K562 (cell line): ENCODE data around the gene TKTL1. TPM values are rescaled to one million over a fixed set of nuclear protein-coding genes. Genes with fewer than 3 reads are reported as not detected.

ENCODE experiments used
- CREB1 ChIP-seq, 2 experiments: sonication (generic) in 1 of 2; formaldehyde crosslinking in 1 of 2; IDR thresholded peaks; 2 replicates each; pipeline versions ENCODE4 v1.6.1 to v1.8.0; 2012 to 2022; ENCODE audit warnings: inconsistent platforms in 1 of 2, mild to moderate bottlenecking in 1 of 2, missing genetic modification reagents in 1 of 2, moderate library complexity in 1 of 2
- CTCFL ChIP-seq: IDR thresholded peaks from 2 replicates; pipeline ENCODE4 v1.6.1; 2011; ENCODE audit warnings: borderline replicate concordance, low read depth, mild to moderate bottlenecking, moderate library complexity, low read length; ENCODE audit not compliant: insufficient read depth, poor library complexity, severe bottlenecking
- DNMT1 ChIP-seq: fragments of 450-650 bp; IDR thresholded peaks from 2 replicates; pipeline ENCODE4 v1.6.1; 2016; ENCODE audit warnings: antibody characterized with exemption, mild to moderate bottlenecking
- E2F5 ChIP-seq: sonication (generic); formaldehyde crosslinking; IDR thresholded peaks from 2 replicates; pipeline ENCODE4 v1.8.0; 2022; ENCODE audit warnings: mild to moderate bottlenecking, missing genetic modification reagents
- ELF1 ChIP-seq: fragments of 200-800 bp; sonication (Bioruptor generic); IDR thresholded peaks from 2 replicates; pipeline ENCODE4 v1.6.1; 2016; ENCODE audit warnings: missing genetic modification characterization, missing compliant biosample characterization
- FOSL1 ChIP-seq: fragments of 200-800 bp; sonication (Bioruptor generic); conservative IDR thresholded peaks from 2 replicates; pipeline ENCODE4 v1.6.1; 2016; ENCODE audit warnings: missing genetic modification characterization, missing compliant biosample characterization
- FOXK2 ChIP-seq, 2 experiments: fragments of 450-650 bp; IDR thresholded peaks in 1 of 2; conservative IDR thresholded peaks in 1 of 2; 2 replicates each; pipeline ENCODE4 v1.6.1; 2016; ENCODE audit warnings: low read depth in 2 of 2, mild to moderate bottlenecking in 1 of 2
- HMGN3 ChIP-seq: IDR thresholded peaks from 2 replicates; pipeline ENCODE4 v1.6.1; 2011; ENCODE audit warnings: borderline replicate concordance, low read depth, mild to moderate bottlenecking, mixed read lengths, low read length; ENCODE audit not compliant: insufficient read length; ENCODE audit errors: extremely low read depth
- KAT8 ChIP-seq: fragments of 450-650 bp; IDR thresholded peaks from 2 replicates; pipeline ENCODE4 v1.6.1; 2016; ENCODE audit warnings: low read depth, mild to moderate bottlenecking
- MBD2 ChIP-seq: sonication (generic); IDR thresholded peaks from 2 replicates; pipeline ENCODE4 v1.6.1; 2016; ENCODE audit warnings: low read depth, borderline replicate concordance
- MTA3 ChIP-seq: fragments of 450-650 bp; formaldehyde crosslinking; IDR thresholded peaks from 2 replicates; pipeline ENCODE4 v1.6.1; 2017; ENCODE audit warnings: mild to moderate bottlenecking, borderline replicate concordance
- NBN ChIP-seq: fragments of 450-650 bp; IDR thresholded peaks from 2 replicates; pipeline ENCODE4 v1.6.1; 2016; ENCODE audit warnings: low read depth, mild to moderate bottlenecking
- POLR2A ChIP-seq: fragments of 450-650 bp; conservative IDR thresholded peaks from 2 replicates; pipeline ENCODE4 v1.6.1; 2016
- POLR2B ChIP-seq: fragments of 450-650 bp; IDR thresholded peaks from 2 replicates; pipeline ENCODE4 v1.6.1; 2018; ENCODE audit warnings: low read depth; ENCODE audit not compliant: partially characterized antibody
- POLR2G ChIP-seq: fragments of 200-400 bp; formaldehyde crosslinking; IDR thresholded peaks from 2 replicates; pipeline ENCODE4 v1.6.1; 2017; ENCODE audit warnings: low read depth, mild to moderate bottlenecking, antibody characterized with exemption, low read length, moderate library complexity
- RNF2 ChIP-seq: sonication (generic); IDR thresholded peaks from 2 replicates; pipeline ENCODE4 v1.6.1; 2016
- SIN3A ChIP-seq, 2 experiments: fragments of 150-350 bp in 1 of 2; IDR thresholded peaks; 2 replicates each; pipeline ENCODE4 v1.6.1; 2011 to 2016; ENCODE audit warnings: borderline replicate concordance in 2 of 2, low read depth in 2 of 2, low read length in 2 of 2, mild to moderate bottlenecking in 2 of 2, moderate library complexity in 2 of 2; ENCODE audit not compliant: control insufficient read depth in 1 of 2
- SMAD4 ChIP-seq: fragments of 250-450 bp; sonication (Bioruptor Pico); conservative IDR thresholded peaks from 2 replicates; pipeline ENCODE4 v1.8.0; 2021; ENCODE audit warnings: inconsistent platforms, mild to moderate bottlenecking, moderate library complexity
- SP1 ChIP-seq: sonication (generic); formaldehyde crosslinking; IDR thresholded peaks from 2 replicates; pipeline ENCODE4 v1.8.1; 2022; ENCODE audit warnings: mild to moderate bottlenecking, missing genetic modification reagents
- TAF1 ChIP-seq: IDR thresholded peaks from 2 replicates; pipeline ENCODE4 v1.6.1; 2011; ENCODE audit warnings: mild to moderate bottlenecking, low read length, moderate library complexity; ENCODE audit not compliant: insufficient read depth, control insufficient read depth, severe bottlenecking; ENCODE audit errors: extremely low read depth
- ZC3H11A ChIP-seq: IDR thresholded peaks from 2 replicates; pipeline ENCODE4 v1.6.1; 2012; ENCODE audit warnings: low read depth, low read length, improper control_type of control experiment
- ZNF143 ChIP-seq: sonication (generic); formaldehyde crosslinking; IDR thresholded peaks from 2 replicates; pipeline ENCODE4 v1.9.0; 2022; ENCODE audit warnings: mild to moderate bottlenecking, missing genetic modification reagents
- ZZZ3 ChIP-seq: fragments of 450-650 bp; IDR thresholded peaks from 2 replicates; pipeline ENCODE4 v1.6.1; 2016; ENCODE audit warnings: antibody characterized with exemption, mild to moderate bottlenecking, moderate library complexity
- polyA plus RNA-seq, 8 experiments: library from polyadenylated mRNA; depleted of rRNA in 4 of 8; stranded (reverse) in 5 of 8; unstranded in 3 of 8; fragments of >200 nt; fragmentation: Nextera tagmentation in 2 of 8; fragmentation: Illumina TruSeq in 1 of 8; extraction: Ambion mirVana in 2 of 8; extraction: Trizol in 1 of 8; gene quantifications; 2 replicates each; pipeline versions ENCODE4 v1.2.1 to v1.2.3, GENCODE V29; 2011 to 2014; ENCODE audit warnings: inconsistent platforms in 1 of 8, missing spikeins in 1 of 8
- total RNA-seq, 7 experiments: library from RNA; depleted of rRNA in 6 of 7; stranded (reverse); fragments of >200 nt in 6 of 7; fragmentation: Illumina TruSeq in 2 of 7; extraction: Trizol in 2 of 7; gene quantifications; 2 replicates each; pipeline versions ENCODE4 v1.2.1 to v1.2.3, GENCODE V29; 2011 to 2021; ENCODE audit warnings: low replicate concordance in 1 of 7
- TF ChIP-seq, protein P1 (sequence below): sonication (generic); formaldehyde crosslinking; IDR thresholded peaks from 2 replicates; pipeline ENCODE4 v1.8.0; 2023; ENCODE audit warnings: mild to moderate bottlenecking, missing genetic modification reagents

The TKTL1 gene
- total and polyA plus RNA-seq, 9 of the 15 experiments (the other 6 are each of a cell fraction or from before 2014, with no cell fraction given), result 0.18 to 0.71 (median 0.38) TPM

DNA sequence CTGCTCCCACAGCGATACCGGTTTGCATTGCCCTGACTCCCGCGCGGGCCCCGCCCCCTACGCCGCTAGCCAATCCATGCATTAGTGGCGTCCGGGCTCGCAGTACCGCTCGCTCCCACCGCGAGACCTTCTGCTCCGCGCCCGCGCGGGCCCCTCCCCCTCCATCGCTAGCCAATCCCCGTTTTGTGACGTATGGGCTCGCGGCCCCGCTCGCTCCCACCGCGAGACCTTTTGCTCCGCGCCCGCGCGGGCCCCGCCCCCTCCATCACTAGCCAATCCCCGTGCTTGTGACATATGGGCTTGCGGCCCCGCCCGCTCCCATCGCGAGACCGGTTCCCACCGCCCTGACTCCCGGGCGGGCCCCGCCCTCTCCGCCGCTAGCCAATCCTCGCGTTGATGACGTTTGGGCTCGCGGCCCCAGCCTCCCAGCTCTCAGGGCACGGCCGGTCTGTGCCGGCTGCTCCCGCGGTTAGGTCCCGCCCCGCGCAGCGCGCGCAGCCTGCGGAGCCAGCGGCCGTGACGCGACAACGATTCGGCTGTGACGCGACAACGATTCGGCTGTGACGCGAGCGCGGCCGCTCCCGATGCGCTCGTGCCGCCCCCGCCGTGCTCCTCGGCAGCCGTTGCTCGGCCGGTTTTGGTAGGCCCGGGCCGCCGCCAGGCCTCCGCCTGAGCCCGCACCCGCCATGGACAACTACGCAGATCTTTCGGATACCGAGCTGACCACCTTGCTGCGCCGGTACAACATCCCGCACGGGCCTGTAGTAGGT, 83.4 kb downstream of the TKTL1 start, which contains the start of gene EMD (continued):
- peak; percentile 78 for TF ChIP-seq NBN
- TF ChIP-seq SIN3A (IDR thresholded peaks at IDR 0.05; ENCODE audit: borderline replicate concordance in 2 of 2, control insufficient read depth in 1 of 2, low read depth in 2 of 2, low read length in 2 of 2), result 0 out of 4 replicates have a peak, but pooled peaks of 1 of the 2 experiments have one; percentile 36
- TF ChIP-seq HMGN3, result peak; percentile 68
- TF ChIP-seq E2F5, result no peak
- no peak for TF ChIP-seq DNMT1
- no peak for TF ChIP-seq ZNF143 (CRISPR knock-in tag)
- TF ChIP-seq FOSL1, result no peak
- peak; percentile 44; the same call in 1 of the 2 replicates for TF ChIP-seq RNF2
- no peak for TF ChIP-seq KAT8
- peak; percentile 85 for TF ChIP-seq POLR2G
- peak; percentile 100 for TF ChIP-seq CREB1 (IDR thresholded peaks at IDR 0.05)
- TF ChIP-seq CREB1 (CRISPR knock-in tag; IDR thresholded peaks at IDR 0.05), result peak; percentile 98
- peak; percentile 79 for TF ChIP-seq POLR2A
- peak; percentile 62 for TF ChIP-seq SMAD4 (CRISPR knock-in tag)
- TF ChIP-seq POLR2B, result peak; percentile 49
- TF ChIP-seq FOXK2 (conservative IDR thresholded peaks at IDR 0.05 in 1 of 2, IDR thresholded peaks at IDR 0.05 in 1 of 2; ENCODE audit: low read depth in 2 of 2), result no peak
- TF ChIP-seq, protein P1, sequence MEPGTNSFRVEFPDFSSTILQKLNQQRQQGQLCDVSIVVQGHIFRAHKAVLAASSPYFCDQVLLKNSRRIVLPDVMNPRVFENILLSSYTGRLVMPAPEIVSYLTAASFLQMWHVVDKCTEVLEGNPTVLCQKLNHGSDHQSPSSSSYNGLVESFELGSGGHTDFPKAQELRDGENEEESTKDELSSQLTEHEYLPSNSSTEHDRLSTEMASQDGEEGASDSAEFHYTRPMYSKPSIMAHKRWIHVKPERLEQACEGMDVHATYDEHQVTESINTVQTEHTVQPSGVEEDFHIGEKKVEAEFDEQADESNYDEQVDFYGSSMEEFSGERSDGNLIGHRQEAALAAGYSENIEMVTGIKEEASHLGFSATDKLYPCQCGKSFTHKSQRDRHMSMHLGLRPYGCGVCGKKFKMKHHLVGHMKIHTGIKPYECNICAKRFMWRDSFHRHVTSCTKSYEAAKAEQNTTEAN (CRISPR knock-in tag), result no peak
- TF ChIP-seq CTCFL, result no peak
- no peak for TF ChIP-seq ZZZ3
- TF ChIP-seq MBD2, result peak; percentile 55; the same call in 1 of the 2 replicates
- peak; percentile 49 for TF ChIP-seq TAF1
- peak; percentile 92 for TF ChIP-seq SP1 (CRISPR knock-in tag)
- peak; percentile 99 for TF ChIP-seq MTA3
- TF ChIP-seq ELF1 (tag), result no peak; the same call in 1 of the 2 replicates
- no peak for TF ChIP-seq ZC3H11A
